SIG-M5 treated with dmso at 0.1 percent for 504 hours (cell line): ENCODE results near the gene PAK4.
"Not testable (repeated sequence)": the region's sequence is repeated elsewhere in the genome, so short reads cannot be mapped to it uniquely, and the experiment has no call there.

ENCODE experiments used
- DNase-seq: peaks from one replicate; lab custom pipeline; 2025; ENCODE audit not compliant: unreplicated experiment; lab: John Stamatoyannopoulos, UW

The PAK4 gene

DNA sequence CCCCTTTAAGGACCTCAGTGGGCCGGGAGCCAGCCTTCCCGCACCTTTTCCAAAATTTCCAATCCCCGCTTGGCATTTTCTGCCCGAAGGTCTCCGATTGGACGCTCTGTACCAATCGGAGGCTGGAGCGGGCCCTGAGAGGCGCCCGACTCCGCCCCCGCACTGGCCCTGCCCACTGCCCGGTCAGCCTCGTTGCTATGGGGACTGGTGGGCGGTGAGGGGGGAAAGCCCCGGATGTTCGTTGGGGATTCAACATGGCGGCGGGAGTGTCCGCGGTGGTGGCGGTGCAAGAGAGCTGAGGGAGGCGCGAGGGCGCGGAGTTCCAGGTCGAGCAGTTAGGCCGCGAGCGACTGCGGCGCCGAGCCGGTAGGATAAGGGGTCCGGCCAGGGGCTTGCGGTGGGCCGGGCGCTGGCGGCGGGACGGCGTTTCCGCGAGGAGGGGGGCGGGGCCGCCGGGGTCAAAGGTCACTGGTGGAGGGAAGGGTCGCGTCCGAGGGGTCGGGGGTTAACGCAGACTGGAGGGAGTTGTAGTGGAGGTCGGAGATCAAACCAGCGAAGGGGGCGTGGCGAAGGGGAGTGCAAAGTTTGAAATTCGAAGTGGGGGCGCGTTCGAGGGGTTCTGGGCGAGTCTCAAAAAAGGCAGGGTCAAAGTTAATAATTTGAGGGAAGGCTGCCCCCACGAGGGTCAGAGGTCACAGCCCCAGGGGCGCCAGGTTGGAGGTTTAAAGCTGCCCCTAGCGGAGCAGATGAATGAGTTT, at the start of gene PAK4:
TSS of gene PAK4 (plus strand) at position 233 of the 758 bp plus-strand sequence. CDS start 43,768 bp downstream, outside the sequence.
- peak; percentile 95 for DNase-seq

DNA sequence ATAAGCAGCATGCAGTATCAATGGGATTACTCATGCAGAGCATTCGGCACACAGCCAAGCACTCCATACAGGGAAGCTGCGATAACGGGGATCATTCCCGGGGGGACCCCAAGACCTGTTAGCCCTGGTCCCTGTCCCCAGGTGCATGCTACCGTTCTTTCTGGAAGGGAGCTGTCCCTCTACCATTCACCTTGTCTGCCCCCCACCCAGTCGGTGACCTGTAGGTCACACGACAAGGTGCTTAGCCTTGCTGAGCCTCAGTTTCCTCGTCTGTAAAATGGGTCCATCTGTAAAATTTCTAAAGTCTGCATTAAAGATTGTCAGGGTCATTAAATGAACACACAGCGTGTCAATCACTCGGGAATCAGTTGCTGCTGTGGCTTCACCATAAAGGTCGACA, 48.3 kb upstream of the PAK4 start:
- DNase-seq: no peak

GRCh38 chr19:39078436-39079200, 47.0 kb upstream of the PAK4 start:
- DNase-seq: no peak

DNA sequence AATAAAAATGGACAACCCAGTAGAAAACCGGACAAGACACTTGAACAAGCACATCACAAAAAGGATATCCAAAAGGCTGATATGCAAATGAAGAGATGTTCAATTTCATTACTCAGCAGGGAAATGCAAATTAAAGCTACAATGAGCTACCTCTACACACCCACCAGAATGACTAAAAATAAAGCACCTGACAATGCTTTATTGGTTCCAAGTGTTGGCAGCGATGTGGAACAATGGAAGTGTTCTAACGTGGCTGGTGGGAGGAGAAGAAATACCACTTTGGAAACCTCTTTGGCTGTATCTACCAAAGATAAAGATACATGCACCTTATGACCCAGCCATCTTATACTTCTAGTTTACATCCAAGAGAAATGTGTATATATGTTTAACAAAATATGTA, 45.2 kb upstream of the PAK4 start:
- no peak for DNase-seq

DNA sequence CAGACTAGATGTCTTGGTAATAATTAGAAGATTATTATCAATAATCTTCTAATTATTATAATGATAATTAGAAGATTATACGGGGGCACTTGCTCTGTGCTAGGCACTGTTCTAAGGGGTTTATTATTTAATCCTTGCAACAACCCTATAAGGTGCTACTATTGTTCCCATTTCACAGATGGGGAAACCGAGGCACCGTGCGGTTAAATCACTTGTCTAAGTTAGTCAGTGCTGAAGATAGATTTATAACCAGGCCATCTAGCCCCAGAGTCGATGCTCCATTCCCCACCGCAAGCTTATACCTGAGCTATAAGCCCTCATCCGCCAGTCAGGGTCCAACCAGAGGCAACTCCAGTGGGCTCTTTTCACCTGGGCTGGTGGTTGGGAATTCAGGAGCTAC, 43.4 kb upstream of the PAK4 start:
- DNase-seq: no peak

- DNase-seq: no peak
Measured at GRCh38 chr19:39082745-39083598, 42.6 kb upstream of the PAK4 start.

GRCh38 chr19:39083599-39083982, 42.0 kb upstream of the PAK4 start:
- no peak for DNase-seq

- DNase-seq: no peak
Measured at GRCh38 chr19:39083983-39084731, 41.4 kb upstream of the PAK4 start, which contains the start of gene ACP7. Gene ACP7 (plus strand): TSS chr19:39084368. CDS start chr19:39085270, 902 bp downstream.

- DNase-seq: no peak
Measured at GRCh38 chr19:39084732-39085080, 40.9 kb upstream of the PAK4 start.

GRCh38 chr19:39085392-39085791, 40.2 kb upstream of the PAK4 start:
- no peak for DNase-seq

DNA sequence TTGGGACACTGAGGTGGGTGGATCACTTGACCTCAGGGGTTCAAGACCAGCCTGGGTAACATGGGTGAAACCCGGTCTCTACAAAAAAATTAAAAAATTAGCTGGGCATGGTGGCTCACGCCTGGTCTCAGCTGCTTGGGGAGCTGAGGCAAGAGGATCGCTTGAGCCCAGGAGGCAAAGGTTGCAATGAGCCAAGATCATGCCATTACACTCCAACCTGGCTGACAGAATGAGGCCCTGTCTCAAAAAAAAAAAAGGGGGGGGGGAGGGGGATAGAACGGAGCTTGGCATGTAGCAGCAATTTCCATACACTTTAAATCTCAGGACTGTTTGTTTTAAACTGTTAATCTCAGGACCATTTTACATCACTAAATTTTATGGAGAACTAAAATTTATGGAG, 39.2 kb upstream of the PAK4 start:
- no peak for DNase-seq

GRCh38 chr19:39087907-39088686, 37.5 kb upstream of the PAK4 start:
- DNase-seq: no peak

DNA sequence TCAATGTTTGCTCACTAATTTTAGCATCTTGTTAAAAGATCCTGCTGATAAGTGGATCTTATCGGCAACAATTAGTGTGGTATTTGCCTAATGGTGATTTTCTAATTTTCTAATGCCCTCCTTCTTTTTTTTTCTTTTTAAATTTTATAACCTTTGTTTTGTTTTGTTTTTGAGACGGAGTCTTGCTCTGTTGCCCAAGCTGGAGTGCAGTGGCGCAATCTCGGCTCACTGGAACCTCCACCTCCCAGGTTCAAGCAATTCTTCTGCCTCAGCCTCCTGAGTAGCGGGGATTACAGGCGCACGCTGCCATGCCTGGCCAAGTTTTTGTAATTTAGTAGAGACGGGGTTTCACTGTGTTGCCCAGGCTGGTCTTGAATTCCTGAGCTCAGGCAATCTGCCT, 35.6 kb upstream of the PAK4 start:
- not testable (repeated sequence) for DNase-seq

DNA sequence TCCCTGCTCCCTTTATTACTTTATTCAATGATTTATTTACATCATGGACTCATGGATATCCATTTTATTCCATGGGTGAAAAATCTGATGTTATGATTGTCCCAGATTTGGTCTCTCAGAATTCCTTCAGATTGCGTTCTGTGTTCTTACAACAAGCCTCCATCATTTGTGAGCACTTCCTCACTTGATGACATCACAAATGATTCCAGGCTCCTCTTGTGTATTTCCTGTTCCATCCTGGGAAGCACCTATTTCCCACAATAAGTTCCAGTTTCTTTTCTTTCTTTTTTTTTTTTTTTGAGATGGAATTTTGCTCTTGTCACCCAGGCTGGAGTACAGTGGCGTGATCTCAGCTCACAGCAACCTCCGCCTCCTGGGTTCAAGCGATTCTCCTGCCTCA, 34.7 kb upstream of the PAK4 start:
- no peak for DNase-seq

DNA sequence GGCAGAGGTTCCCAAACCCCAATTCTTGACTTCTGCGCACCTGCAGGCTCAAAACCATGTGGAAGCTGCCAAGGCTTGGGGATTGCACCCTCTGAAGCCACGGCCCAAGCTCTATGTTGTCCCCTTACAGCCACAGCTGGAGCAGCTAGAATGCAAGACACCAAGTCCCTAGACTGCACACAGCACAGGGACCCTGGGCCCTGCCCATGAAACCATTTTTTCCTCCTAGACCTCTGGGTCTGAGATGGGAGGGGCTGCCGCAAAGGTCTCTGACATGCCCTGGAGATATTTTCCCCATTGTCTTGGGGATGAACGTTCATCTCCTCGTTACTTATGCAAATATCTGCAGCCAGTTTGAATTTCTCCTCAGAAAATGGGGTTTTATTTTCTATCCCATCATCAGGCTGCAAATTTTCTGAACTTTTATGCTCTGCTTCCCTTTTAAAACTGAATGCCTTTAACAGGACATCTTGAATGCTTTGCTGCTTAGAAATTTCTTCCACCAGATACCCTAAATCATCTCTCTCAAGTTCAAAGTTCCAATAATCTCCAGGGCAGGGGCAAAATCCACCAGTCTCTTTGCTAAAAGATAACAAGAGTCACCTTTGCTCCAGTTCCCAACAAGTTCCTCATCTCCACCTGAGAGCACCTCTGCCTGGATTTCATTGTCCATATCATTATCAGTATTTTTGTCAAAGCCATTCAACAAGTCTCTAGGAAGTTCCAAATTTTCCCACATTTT, 29.6 kb upstream of the PAK4 start:
- DNase-seq: not testable (repeated sequence)

GRCh38 chr19:39097299-39097698, 28.3 kb upstream of the PAK4 start:
- no peak for DNase-seq

- DNase-seq: no peak
Measured at GRCh38 chr19:39097721-39098120, 27.9 kb upstream of the PAK4 start.

GRCh38 chr19:39098365-39099269, 27.0 kb upstream of the PAK4 start:
- DNase-seq: no peak
